Body of pancreas (tissue), 4 donors: ENCODE results near the gene KRTAP10-8. TPM values are rescaled to one million over a fixed set of nuclear protein-coding genes. Genes with fewer than 3 reads are reported as not detected.
"Not testable (repeated sequence)": the region's sequence is repeated elsewhere in the genome, so short reads cannot be mapped to it uniquely, and the experiment has no call there.

Source experiments
- ATAC-seq: fragments of 150-250 bp; one replicate; pipeline ENCODE4 v1.9.1; 2016
- DNase-seq, 4 donors: peaks; one replicate each; pipeline ENCODE4 v3.0.0-alpha.2; 2019
- H3K27ac ChIP-seq, 4 donors: fragments of 200-600 bp; sonication (generic); 1 replicate in 3 of 4; 2 replicates in 1 of 4; pipeline versions ENCODE4 v1.5.1 to v1.6.1; 2016 to 2019; ENCODE audit warnings: mild to moderate bottlenecking in 1 of 4, mixed read lengths in 1 of 4, moderate library complexity in 1 of 4
- H3K27me3 ChIP-seq, 2 donors: fragments of 200-600 bp; sonication (generic); one replicate each; pipeline ENCODE4 v1.6.0; 2016; ENCODE audit warnings: mild to moderate bottlenecking in 1 of 2
- H3K36me3 ChIP-seq, 2 donors: fragments of 200-600 bp; sonication (generic); replicated peaks in 1 of 2; 2 replicates each; pipeline ENCODE4 v1.5.1; 2016; ENCODE audit warnings: low read depth in 2 of 2; ENCODE audit not compliant: insufficient read depth in 1 of 2
- H3K4me1 ChIP-seq: fragments of 200-600 bp; sonication (generic); one replicate; pipeline ENCODE4 v1.6.0; 2016
- H3K4me3 ChIP-seq, 2 donors: fragments of 200-600 bp; sonication (generic); 1 replicate in 1 of 2; 2 replicates in 1 of 2; pipeline ENCODE4 v1.5.1; 2016 to 2019
- H3K9me3 ChIP-seq, 3 donors: fragments of 200-600 bp; sonication (generic); 1 replicate in 2 of 3; 2 replicates in 1 of 3; pipeline ENCODE4 v1.5.1; 2016
- POLR2A ChIP-seq, 3 donors: fragments of 450-650 bp; IDR thresholded peaks; one replicate each; pipeline ENCODE4 v1.6.1; 2016; ENCODE audit warnings: antibody characterized with exemption in 3 of 3, mild to moderate bottlenecking in 2 of 3
- WGBS, 2 donors: methylation state at CpG; one replicate each; pipeline ENCODE4 v1.1.5; 2017; 5-methylcytosine and 5-hydroxymethylcytosine counted together
- intact Hi-C: fragments of 100-400 bp; cut with DNase I; formaldehyde crosslinking; loops from one replicate; pipeline ENCODE4 v1.15.1; 2023
- total RNA-seq, 2 donors: library from RNA; depleted of rRNA; stranded (reverse); fragments of >200 nt; gene quantifications; one replicate each; pipeline ENCODE4 v1.1.0, GENCODE V29; 2016
- TF ChIP-seq, protein P1 (sequence below), 7 experiments: fragments of 450-650 bp in 4 of 7; fragments of 200-600 bp in 3 of 7; sonication (generic) in 3 of 7; IDR thresholded peaks; one replicate each; pipeline ENCODE4 v1.5.1; 2016 to 2019; ENCODE audit warnings: antibody characterized with exemption in 7 of 7

Gene KRTAP10-8
- total RNA-seq, 2 donors from 2014 or later, result not detected

DNA sequence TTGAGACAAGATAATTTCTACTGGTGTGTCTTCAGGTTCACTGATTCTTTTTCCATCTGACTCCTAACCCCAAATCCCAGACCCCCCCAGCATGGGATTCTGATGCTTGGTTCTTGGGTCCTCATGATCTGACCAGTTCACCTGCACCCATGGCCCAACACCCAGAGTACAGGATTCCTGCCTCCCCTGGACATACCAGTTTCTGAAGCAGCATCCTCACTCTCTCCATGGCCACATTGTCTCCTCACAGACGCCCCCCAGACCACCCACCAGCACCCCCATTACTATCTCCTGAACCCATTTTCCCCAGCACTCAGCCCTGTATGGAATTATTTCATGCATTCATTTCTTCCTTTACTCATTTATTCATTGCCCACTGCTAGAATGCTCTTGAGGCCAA is 45.0 kb downstream of the KRTAP10-8 start:
- TF ChIP-seq POLR2A (IDR thresholded peaks at IDR 0.05), result no peak
- TF ChIP-seq, protein P1, sequence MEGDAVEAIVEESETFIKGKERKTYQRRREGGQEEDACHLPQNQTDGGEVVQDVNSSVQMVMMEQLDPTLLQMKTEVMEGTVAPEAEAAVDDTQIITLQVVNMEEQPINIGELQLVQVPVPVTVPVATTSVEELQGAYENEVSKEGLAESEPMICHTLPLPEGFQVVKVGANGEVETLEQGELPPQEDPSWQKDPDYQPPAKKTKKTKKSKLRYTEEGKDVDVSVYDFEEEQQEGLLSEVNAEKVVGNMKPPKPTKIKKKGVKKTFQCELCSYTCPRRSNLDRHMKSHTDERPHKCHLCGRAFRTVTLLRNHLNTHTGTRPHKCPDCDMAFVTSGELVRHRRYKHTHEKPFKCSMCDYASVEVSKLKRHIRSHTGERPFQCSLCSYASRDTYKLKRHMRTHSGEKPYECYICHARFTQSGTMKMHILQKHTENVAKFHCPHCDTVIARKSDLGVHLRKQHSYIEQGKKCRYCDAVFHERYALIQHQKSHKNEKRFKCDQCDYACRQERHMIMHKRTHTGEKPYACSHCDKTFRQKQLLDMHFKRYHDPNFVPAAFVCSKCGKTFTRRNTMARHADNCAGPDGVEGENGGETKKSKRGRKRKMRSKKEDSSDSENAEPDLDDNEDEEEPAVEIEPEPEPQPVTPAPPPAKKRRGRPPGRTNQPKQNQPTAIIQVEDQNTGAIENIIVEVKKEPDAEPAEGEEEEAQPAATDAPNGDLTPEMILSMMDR (IDR thresholded peaks at IDR 0.05), result no peak
- ATAC-seq, result no peak
- Histone ChIP-seq H3K4me1 (no peaks in the 10 kb centered on the region), H3K27ac (no peak overlapping the region), H3K27me3 (no peaks in the 10 kb centered on the region), H3K4me3 (no peak overlapping the region), H3K9me3 (peaks cover 0 to 6% (median 0%) of the 10 kb centered on the region in 3 donors), H3K36me3 (no peaks in the 10 kb centered on the region)
- 21 to 29% methylated on average over 1 of the region's 1 CpG for WGBS, 2 donors
- no peak for DNase-seq
- intact Hi-C loops, result no loop called here

DNA sequence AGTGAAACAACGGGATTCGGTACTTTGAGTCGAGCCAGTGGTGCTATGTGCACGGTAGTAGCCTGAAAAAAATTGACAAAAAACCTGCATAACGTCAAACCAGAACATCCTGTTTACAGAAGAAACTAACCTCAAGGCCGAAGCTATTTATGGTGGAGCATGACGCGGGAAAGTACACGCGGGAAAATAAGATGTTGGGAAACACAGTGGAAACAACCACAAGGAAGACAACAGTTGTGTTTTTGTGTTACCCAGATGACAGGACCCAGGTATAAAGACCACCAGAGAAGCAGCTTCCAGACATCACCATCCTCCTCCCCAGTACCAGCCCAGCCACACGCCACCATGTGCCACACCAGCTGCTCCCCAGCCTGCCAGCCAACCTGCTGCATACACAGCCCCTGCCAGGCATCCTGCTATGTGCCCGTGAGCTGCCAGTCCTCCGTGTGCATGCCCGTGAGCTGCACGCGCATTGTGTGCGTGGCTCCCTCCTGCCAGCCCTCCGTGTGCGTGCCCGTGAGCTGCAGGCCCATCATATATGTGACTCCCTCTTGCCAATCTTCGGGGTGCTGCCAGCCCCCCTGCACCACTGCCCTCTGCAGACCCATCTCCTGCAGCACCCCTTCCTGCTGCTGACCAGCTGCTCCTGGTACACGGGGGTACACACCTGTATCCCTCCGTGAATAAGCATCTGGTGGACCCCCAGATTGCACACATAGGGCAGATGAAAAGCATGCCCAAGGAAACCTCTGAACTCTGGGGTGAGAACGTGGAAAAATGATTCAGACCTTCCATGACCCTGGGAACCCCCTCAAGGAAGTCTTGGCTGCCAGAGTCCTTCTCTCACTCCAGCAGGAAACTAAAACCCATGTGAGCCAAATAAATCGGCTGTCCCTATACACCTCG is 46.0 kb downstream of the KRTAP10-8 start, which contains the start of gene KRTAP12-3:
Gene KRTAP12-3, plus strand, starts transcription at position 298 of the 906 bp plus-strand sequence. Its CDS starts 48 bp downstream, at position 346.
- no peak for ATAC-seq
- Histone ChIP-seq H3K9me3 (peaks cover 0 to 6% (median 4%) of the 10 kb centered on the region in 3 donors), H3K4me3 (no peak within 1 kb of the TSS), H3K27me3 (no peaks in the 10 kb centered on the region), H3K4me1 (no peaks in the 10 kb centered on the region), H3K27ac (no peak within 1 kb of the TSS), H3K36me3 (no peaks in the 10 kb centered on the region)
- intact Hi-C loops, result no loop called here
- no peak for DNase-seq
- 66 to 69% methylated on average over 24 to 26 of the region's 26 CpGs for WGBS, 2 donors
- TF ChIP-seq, protein P1 (IDR thresholded peaks at IDR 0.05), result no peak
- TF ChIP-seq POLR2A (IDR thresholded peaks at IDR 0.05), result no peak

DNA sequence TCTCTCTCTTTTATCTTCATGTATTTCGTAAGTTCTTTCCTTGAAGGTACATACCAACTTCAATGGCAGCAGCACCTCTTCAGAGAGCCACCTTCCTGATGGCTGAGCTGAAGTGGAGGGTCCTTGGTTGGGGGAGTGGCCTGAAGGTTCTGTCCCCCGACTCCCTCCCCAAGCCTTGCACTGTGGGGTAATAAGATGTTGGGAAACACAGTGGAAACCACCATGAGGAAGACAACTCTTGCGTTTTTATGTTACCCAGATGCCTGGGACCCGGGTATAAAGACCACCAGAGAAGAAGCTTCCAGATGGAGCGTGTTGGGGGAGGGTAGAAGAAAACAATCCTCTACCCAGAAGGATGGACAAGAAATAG is 46.6 kb downstream of the KRTAP10-8 start:
- no peak overlapping the region for H3K27ac ChIP-seq
- no peak for DNase-seq
- intact Hi-C loops, result no loop called here
- H3K4me3 ChIP-seq, result no peak overlapping the region
- H3K4me1 ChIP-seq, result no peaks in the 10 kb centered on the region
- 51 to 71% methylated on average over 5 of the region's 5 CpGs for WGBS, 2 donors
- H3K36me3 ChIP-seq, result no peaks in the 10 kb centered on the region
- peaks cover 0 to 6% (median 4%) of the 10 kb centered on the region in 3 donors for H3K9me3 ChIP-seq
- no peaks in the 10 kb centered on the region for H3K27me3 ChIP-seq
- no peak for TF ChIP-seq POLR2A (IDR thresholded peaks at IDR 0.05)
- TF ChIP-seq, protein P1 (IDR thresholded peaks at IDR 0.05), result no peak
- ATAC-seq, result no peak

DNA sequence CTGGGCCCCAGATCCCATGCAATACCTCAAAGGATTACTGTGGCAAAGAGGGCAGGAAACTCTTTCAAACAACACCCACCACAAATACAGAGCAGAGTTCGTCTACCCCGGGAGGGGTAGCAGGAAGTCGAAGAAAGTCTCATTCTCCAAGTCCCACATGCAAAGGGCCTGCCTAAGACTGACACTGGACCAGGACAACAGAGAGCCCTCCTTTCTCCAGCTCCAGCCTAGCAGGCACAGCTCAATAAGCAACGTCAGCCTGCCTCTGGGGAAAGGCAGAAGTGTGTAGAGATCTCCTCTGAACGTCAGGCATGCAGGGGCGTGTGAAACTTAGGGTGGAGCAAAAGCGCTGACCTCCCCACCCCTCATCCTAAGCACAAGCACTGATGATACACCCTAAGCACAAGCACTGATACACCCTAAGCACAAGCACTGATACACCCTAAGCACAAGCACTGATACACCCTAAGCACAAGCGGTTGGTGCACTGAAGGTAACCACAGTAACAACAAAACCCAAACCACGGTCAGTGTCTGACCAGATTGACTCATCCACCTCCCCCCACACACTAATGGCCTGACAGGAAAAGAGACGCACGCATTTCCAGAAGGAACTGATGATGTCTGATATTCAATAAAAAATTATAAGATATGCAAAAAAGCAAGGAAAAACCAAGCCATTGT is 47.2 kb downstream of the KRTAP10-8 start:
- ATAC-seq (no peak), DNase-seq (no peak)
- WGBS, 2 donors, result 37 to 41% methylated on average over 11 of the region's 11 CpGs
- Histone ChIP-seq H3K4me1 (no peaks in the 10 kb centered on the region), H3K27me3 (no peaks in the 10 kb centered on the region), H3K27ac (no peak overlapping the region), H3K4me3 (no peak overlapping the region), H3K36me3 (no peaks in the 10 kb centered on the region), H3K9me3 (peaks cover 0 to 6% (median 4%) of the 10 kb centered on the region in 3 donors)
- intact Hi-C loops, result no loop called here
- no peak for TF ChIP-seq POLR2A (IDR thresholded peaks at IDR 0.05)
- TF ChIP-seq, protein P1 (IDR thresholded peaks at IDR 0.05), result no peak

DNA sequence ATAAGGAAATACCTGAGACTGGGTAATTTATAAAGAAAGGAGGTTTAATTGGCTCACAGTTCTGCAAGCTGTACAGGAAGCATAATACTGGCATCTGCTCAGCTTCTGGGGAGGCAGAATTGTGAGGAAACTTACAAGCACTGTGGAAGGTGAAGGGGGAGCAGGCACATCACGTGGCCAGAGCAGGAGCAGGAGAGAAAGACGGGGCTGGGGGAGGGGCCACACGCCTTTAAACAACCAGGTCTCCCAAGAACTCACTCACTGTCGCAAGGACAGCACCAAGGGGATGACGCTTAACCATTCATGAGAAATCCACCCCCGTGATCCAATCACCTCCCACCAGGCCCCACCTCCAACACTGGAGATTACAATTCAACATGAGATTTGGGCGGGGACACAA is 49.7 kb downstream of the KRTAP10-8 start:
- H3K9me3 ChIP-seq, H3K27ac ChIP-seq, H3K36me3 ChIP-seq, DNase-seq, H3K4me1 ChIP-seq, H3K4me3 ChIP-seq, intact Hi-C loops, H3K27me3 ChIP-seq, ATAC-seq: not testable (repeated sequence)
- 44 to 52% methylated on average over 7 of the region's 7 CpGs for WGBS, 2 donors
